HEK293T (cell line): Measurements from ENCODE around the gene CRYZL1.

Experiments
- BHLHE40 ChIP-seq: fragments of 450-650 bp; IDR thresholded peaks from 2 replicates; pipeline ENCODE4 v1.6.1; 2016; ENCODE audit warnings: mild to moderate bottlenecking, moderate library complexity, borderline replicate concordance
- CTBP1 ChIP-seq: fragments of 450-650 bp; IDR thresholded peaks from 2 replicates; pipeline ENCODE4 v1.6.1; 2016; ENCODE audit warnings: borderline replicate concordance
- ELF4 ChIP-seq: fragments of 450-650 bp; IDR thresholded peaks from 2 replicates; pipeline ENCODE4 v1.6.1; 2017; ENCODE audit warnings: antibody characterized with exemption
- L3MBTL2 ChIP-seq: fragments of 450-650 bp; conservative IDR thresholded peaks from 2 replicates; pipeline ENCODE4 v1.6.1; 2016; ENCODE audit warnings: mild to moderate bottlenecking
- SP1 ChIP-seq: fragments of 450-650 bp; IDR thresholded peaks from 2 replicates; pipeline ENCODE4 v1.6.1; 2017
- TARDBP ChIP-seq: fragments of 450-650 bp; IDR thresholded peaks from 2 replicates; pipeline ENCODE4 v1.6.1; 2016
- ZNF384 ChIP-seq: fragments of 450-650 bp; IDR thresholded peaks from 2 replicates; pipeline ENCODE4 v1.6.1; 2016
- TF ChIP-seq, protein P1 (sequence below): fragments of 450-650 bp; IDR thresholded peaks from 2 replicates; pipeline ENCODE4 v1.6.1; 2016

DNA sequence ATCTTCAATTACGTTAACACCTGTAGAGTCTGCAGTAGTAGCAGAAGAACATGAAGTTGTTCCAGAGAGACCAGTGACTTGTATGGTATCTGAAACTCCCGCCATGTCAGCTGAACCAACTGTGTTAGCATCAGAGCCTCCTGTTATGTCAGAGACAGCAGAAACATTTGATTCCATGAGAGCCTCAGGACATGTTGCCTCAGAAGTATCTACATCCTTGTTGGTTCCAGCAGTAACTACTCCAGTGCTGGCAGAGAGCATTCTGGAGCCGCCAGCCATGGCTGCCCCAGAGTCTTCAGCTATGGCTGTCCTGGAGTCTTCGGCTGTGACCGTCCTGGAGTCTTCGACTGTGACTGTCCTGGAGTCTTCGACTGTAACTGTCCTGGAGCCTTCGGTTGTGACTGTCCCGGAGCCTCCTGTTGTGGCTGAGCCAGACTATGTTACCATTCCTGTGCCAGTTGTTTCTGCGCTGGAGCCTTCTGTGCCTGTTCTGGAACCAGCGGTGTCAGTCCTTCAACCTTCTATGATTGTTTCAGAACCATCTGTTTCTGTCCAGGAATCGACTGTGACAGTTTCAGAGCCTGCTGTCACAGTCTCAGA is 88.4 kb downstream of the CRYZL1 start:
- TF ChIP-seq, protein P1, sequence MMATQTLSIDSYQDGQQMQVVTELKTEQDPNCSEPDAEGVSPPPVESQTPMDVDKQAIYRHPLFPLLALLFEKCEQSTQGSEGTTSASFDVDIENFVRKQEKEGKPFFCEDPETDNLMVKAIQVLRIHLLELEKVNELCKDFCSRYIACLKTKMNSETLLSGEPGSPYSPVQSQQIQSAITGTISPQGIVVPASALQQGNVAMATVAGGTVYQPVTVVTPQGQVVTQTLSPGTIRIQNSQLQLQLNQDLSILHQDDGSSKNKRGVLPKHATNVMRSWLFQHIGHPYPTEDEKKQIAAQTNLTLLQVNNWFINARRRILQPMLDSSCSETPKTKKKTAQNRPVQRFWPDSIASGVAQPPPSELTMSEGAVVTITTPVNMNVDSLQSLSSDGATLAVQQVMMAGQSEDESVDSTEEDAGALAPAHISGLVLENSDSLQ = no peak
- TF ChIP-seq BHLHE40 = no peak
- TF ChIP-seq L3MBTL2 = no peak
- TF ChIP-seq SP1 = no peak
- no peak for TF ChIP-seq ZNF384
- no peak for TF ChIP-seq ELF4
- TF ChIP-seq CTBP1 = no peak
- no peak for TF ChIP-seq TARDBP
